Measurements from ENCODE around the gene PLEKHH1. TPM values are rescaled to one million over a fixed set of nuclear protein-coding genes. Genes with fewer than 3 reads are reported as not detected.
A peak's percentile ranks its signal among the peaks of the same experiment; 100 is the strongest.

PLEKHH1 gene
- total and polyA plus RNA-seq, 9 of the 15 experiments (the other 6 are each of a cell fraction or from before 2014, with no cell fraction given) = 0.76 to 5.9 (median 2.9) TPM

GRCh38 chr14:67541448-67542387, 8.6 kb downstream of the PLEKHH1 start (continued):
- no peak for TF ChIP-seq RBM15 (IDR thresholded peaks at IDR 0.05; ENCODE audit: insufficient read depth, low read length)
- peak; percentile 38 for TF ChIP-seq KDM5B (IDR thresholded peaks at IDR 0.05; ENCODE audit: insufficient replicate concordance, low read depth, low read length)
- no peak for TF ChIP-seq KDM2B (CRISPR knock-in tag; IDR thresholded peaks at IDR 0.05)
- peak; percentile 39; the same call in 1 of the 2 replicates for TF ChIP-seq L3MBTL2 (IDR thresholded peaks at IDR 0.05)
- TF ChIP-seq SMAD1 (IDR thresholded peaks at IDR 0.05; ENCODE audit: low read depth, low read length, partially characterized antibody) = peak; percentile 29
- TF ChIP-seq ZNF583 (CRISPR knock-in tag; IDR thresholded peaks at IDR 0.05) = no peak
- TF ChIP-seq SMARCB1 (IDR thresholded peaks at IDR 0.05; ENCODE audit: insufficient read length, low read depth) = no peak
- no peak for TF ChIP-seq THAP7 (CRISPR knock-in tag; IDR thresholded peaks at IDR 0.05)
- 0 out of 6 replicates have a peak, but pooled peaks of 1 of the 3 experiments have one; percentile 21 for TF ChIP-seq ZBTB11 (CRISPR knock-in tag; IDR thresholded peaks at IDR 0.05)
- TF ChIP-seq NBN (IDR thresholded peaks at IDR 0.05; ENCODE audit: low read depth) = no peak
- TF ChIP-seq U2AF1 (optimal IDR thresholded peaks at IDR 0.05; ENCODE audit: low read depth, low read length) = no peak
- TF ChIP-seq ZNF717 (CRISPR knock-in tag; IDR thresholded peaks at IDR 0.05) = no peak
- TF ChIP-seq AFF4 (CRISPR knock-in tag; IDR thresholded peaks at IDR 0.05) = no peak
- peak; percentile 12 for TF ChIP-seq ZFP36 (IDR thresholded peaks at IDR 0.05; ENCODE audit: low read depth, low read length, partially characterized antibody)
- TF ChIP-seq DDX20 (tag; IDR thresholded peaks at IDR 0.05; ENCODE audit: low read depth) = no peak
- TF ChIP-seq CXXC5 (CRISPR knock-in tag; IDR thresholded peaks at IDR 0.05) = peak; percentile 53; the same call in 1 of the 2 replicates
- no peak for TF ChIP-seq THRAP3 (IDR thresholded peaks at IDR 0.05; ENCODE audit: borderline replicate concordance)
- TF ChIP-seq ZBTB8A (IDR thresholded peaks at IDR 0.05; ENCODE audit: partially characterized antibody) = no peak
- no peak for TF ChIP-seq ZNF41 (CRISPR knock-in tag; conservative IDR thresholded peaks at IDR 0.05)
- no peak for TF ChIP-seq ZNF232 (CRISPR knock-in tag; IDR thresholded peaks at IDR 0.05)

Data from K562 (cell line).